Stimulated activated CD8-positive, alpha-beta memory T cell treated with anti-CD3 and anti-CD28 coated beads, Interleukin-7, amount 100 ng/mL, for 24 hours (primary cell): ENCODE results near the gene FCN1.

Experiments
- DNase-seq: peaks from one replicate; pipeline ENCODE4 v3.0.0-alpha.2; 2020; ENCODE audit warnings: low read depth

The FCN1 gene

DNA sequence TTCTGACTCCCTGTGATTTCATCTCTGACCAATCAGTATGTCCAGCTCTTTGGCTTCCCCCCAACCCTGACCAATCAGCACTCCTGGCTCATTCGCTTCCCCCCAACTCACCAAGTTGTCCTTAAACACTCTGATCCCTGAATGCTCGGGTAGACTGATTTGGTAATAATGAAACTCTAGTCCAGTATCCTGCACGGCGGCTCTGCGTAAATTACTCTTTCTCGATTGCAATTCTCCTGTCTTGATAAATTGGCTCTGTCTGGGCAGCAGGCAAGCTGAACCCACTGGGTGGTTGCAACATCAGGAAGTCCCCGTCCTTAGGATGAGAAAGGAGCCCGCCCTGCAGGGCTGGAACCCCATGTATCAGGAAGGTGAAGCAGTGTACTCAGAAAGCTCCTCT lies 26.7 kb downstream of the FCN1 start:
- no peak for DNase-seq

DNA sequence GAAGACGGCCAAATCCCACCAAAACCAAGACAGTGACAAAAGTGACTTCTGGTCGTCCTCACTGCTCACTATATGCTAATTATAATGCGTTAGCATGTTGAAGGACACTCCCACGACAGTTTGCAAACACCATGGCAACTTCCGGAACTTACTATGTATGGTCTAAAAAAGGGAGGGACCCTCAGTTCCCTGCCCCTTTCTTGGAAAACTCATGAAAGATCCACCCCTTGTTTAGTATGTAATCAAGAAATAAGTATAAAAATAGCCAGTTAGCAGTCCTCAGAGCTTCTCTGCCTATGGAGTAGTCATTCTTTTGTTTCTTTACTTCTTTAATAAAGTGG lies 27.6 kb downstream of the FCN1 start:
- DNase-seq: no peak

DNA sequence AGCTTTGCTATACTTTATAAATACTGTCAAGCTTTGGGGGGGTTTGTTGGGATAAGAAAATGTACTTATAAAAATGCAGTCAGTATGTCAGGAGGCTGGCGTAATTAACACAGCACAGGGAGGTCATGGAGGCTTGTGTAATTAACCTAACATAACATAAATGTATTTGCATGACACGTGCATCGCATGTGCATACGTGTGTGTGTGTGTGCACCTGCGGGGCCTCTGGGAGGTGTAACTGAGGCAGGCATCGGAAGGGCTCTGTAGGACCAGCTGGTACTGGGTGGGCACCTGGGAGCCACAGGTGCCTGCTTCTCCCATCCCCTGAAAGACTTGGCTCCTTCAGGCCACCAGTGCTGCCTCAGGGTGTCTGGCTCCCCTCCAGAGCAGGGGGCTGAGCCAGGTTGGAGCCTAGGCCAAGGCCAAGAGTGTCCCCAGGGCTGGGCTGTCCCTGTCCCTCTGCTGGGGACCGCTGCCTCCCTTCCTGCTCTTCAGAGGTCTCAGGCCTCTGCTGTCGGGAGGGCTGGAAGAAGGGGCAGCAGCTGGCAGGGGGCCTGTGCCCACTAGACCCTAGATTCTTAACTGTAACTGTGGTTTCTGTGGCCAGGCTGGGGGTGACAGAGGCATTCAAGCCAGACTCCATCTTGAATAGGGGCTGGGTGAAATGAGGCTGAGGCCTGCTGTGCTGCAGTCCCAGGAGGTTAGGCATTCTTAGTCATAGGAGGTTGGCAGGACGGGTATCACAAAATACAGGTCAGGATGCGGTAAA lies 28.1 kb downstream of the FCN1 start:
- DNase-seq: no peak

DNA sequence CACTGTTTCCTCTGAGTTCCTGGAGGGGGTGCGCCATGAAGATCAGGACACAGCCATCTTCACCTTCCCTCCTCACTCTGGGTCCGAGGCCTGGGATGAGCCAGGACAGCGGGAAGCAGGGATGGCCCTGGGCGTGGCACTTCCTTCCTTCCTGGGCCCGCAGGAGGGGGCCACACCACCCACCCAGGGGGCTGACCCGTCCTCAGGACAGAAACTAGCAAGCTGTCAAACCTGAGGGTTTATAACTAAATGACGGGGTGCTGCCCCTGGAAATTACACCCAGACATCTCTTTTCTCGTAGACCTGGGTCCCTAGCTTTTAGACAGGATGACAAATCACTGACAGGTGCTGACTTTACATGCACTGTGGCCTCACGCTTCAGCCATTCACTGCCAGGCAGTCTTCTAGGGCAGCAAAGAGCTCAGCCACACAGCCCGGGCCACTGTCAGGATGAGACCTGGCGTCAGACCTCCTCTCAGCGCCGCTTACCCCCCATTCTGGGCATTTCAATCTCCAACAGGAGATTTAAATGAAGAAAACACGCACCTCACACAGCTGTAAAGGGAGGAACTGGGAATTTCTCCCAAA lies 29.0 kb downstream of the FCN1 start:
- DNase-seq: no peak

DNA sequence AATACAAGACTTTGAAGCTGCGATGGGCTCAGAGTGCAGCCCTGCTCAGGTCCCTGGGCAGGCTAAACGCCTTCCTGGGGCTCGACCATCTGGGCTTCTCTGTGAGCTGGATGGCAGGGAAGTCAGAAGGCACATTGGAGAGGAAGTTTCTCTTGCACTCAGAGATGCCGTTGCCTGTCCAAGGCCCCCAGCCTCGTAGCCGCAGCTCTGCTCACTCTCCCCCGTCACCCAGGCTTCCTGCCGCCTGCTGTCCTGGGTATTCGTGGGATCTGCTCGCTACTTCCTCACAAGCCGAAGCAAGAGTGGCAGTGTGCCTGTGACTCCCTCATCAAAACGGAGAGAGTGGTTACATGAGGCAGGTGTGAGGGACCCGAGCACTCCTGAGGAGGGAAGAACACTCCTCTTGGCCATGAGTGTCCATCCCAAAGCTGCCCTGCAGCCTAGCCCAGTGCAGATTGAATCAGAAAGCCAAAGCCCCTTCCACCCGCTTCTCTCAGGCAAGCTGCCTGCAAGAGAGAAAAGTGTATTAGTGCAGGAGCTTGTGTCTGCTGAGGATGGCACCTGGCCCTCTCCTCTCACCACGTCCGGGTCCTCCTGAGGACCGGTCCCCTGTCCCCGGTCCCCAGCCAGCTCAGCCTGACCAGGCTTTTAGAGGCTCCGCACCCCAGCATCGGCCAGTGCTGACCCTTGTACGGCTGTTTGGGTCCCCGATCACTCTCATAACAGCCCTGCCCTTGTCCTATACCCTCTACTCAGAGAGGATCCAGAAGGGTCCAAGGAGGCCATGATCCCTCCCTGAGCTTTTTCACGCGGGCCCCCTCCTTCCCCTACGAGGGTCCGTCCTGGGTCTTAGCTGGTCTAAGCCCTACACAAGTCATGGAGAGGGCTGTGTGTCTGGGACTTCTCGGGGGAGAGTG lies 29.8 kb downstream of the FCN1 start:
- DNase-seq: no peak

DNA sequence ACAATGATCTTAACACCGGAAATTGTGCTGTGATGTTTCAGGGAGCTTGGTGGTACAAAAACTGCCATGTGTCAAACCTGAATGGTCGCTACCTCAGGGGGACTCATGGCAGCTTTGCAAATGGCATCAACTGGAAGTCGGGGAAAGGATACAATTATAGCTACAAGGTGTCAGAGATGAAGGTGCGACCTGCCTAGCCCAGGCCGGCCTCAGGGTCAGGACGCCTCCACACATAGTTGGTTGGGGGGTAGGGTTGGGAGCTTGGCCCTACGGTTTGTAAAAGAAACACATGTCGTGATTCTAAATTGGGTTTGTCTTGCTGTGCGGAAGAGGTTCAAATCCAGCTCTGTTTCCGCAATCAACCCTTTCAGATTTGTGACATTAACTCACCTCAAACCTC lies 30.5 kb downstream of the FCN1 start:
- DNase-seq: no peak

DNA sequence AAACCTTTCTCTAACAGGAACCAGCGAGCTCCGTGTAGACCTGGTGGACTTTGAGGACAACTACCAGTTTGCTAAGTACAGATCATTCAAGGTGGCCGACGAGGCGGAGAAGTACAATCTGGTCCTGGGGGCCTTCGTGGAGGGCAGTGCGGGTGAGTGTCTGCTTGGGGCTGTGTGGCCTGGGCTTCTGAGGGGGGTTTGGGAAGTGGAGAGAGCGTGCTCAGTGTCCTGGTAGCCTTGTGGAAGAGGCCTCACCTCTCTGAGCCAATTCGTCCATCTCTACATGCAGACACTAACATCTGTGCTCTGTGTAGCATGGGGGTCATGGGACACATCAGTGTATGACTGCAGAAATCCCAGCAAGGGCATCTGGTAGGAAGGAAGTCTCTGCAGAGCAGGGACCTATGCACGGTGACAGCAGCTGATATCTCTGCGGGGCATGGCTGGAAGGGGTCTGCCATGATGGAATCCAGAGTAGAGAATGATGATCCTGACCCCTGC lies 31.2 kb downstream of the FCN1 start:
- DNase-seq: no peak

DNA sequence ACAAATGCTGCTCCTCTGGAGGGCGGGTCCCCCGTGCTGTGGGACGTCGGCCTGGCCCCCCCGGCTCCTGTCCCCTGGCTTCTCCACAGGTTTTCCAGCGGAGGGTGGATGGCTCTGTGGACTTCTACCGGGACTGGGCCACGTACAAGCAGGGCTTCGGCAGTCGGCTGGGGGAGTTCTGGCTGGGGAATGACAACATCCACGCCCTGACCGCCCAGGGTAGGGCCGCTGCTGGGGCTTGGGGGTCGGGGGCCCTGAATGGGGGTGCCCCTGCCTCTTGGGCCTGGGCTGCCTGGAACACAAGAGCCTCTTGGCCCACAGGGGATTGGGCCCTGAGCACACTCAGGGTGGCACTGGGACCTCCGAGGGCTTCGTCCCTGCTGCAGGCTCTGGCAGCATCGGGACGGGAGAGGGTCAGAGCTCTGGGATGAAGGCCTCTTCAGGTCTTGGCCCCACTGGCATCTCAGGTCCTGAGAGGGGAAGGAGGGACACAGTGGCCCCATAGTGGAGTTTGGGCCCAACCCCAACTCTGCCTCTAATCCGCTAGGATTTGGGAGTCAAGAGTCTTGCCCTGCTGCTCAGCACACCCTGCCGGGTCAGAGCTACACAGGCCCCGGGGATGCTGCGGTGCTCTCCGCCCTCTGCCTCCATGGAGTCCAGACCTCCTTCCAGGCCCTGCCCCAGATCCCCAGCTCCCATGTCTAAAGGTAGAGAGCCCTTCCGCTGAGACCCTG lies 31.9 kb downstream of the FCN1 start:
- no peak for DNase-seq

DNA sequence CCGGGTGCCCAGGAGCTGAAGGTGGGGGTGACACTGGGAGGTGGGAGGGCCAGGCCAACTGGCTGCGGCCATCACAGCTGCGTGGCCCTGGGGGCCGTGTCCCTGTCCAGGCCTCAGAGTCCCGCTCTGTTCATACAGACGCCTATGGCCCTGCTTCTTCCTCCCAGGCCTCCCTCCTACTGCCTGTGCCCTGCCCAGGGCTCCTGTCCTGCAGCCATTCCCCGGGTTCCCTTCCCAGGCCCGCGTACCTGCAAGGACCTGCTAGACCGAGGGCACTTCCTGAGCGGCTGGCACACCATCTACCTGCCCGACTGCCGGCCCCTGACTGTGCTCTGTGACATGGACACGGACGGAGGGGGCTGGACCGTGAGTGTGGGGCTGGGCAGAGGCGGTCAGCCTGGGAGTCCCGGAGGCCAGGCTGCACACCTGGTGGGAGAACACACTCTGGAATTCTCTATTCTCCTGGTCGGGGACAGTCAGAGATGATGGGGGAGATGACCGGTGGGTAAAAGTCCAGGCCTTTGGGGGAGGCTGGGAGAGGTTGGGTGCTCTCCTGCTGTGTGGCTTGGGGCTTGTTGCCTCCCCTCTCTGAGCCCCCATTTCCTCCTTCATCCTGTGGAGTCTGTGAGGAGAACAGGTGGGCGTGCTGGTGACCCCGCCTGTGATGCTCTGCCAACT lies 32.6 kb downstream of the FCN1 start:
- no peak for DNase-seq

DNA sequence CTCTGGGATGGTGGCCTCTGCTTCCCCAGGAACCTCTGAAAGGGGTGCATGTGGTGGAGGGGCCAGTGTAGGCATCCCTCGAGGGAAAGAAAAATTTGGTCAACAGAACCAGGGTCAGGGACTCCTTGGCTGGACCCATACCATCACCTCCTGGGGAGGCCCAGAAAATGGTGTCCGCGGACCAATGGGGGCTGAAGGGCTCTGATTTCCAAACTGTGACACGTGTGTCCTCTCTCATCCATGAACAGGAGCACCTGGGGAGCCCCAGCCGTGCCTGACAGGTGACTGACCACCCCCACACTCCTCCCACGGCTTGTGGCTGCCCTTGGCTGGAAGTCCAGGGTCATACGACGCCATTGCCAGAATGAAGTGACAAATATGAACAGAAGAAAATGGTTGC lies 33.2 kb downstream of the FCN1 start:
- no peak for DNase-seq

DNA sequence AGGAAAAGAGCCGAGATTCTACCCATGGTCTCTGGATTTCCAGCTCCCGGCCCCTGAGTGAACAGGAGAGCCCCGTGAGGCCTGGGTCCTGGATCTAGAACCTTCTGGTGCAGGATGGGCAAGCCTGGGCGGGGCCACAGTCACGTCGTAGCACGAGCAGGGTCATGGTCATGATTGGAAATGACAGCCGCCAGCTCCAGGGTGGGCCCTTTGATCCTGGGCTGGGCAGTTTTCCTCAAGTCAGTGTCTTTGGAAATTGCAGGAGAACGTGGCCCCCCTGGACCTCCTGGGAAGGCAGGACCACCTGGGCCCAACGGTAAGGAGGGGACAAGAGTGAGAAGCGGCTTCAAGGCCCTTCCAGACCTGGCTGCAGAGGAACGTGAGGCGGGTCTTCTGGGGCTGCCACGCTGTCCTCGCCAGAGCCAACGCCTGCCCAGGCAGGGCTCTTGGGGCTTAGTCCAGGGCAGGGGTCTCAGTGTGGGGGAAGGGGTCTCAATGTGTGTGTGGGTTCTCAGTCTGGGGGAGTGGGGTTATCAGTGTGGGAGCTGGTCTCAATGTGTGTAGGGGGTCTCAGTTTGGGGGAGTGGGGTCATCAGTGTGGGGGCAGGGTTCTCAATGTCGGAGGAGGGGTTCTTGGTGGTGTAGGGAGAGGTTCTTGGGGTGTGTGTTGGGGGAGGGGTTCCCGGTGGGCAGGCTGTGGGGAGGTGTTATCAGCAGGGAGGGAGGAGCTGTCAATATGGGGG lies 34.5 kb downstream of the FCN1 start:
- DNase-seq: no peak

DNA sequence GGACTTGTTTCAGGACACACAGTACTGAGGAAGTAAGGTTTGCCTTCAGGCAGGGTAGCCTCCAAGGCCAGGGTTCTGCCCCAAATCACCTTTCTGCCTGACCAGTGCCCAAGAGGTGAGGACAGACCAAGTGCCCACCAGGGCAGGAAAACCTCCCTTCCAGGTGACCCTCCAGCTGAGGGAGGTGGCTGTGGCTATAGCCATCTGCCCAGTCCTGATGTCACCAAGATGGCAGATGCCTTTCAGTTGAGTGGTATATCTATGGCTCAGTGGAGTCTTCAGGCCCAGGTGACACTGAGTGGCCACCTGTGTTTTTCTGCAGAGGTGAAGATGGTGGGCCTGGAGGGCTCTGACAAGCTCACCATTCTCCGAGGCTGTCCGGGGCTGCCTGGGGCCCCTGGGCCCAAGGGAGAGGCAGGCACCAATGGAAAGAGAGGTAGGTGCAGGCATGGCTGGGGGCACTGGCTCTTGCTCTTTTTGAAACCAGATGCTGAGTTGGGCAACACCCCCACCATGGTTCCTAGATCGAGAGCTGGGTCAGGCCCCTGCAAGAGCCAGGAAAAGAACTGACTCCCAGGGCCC lies 35.4 kb downstream of the FCN1 start:
- no peak for DNase-seq

DNA sequence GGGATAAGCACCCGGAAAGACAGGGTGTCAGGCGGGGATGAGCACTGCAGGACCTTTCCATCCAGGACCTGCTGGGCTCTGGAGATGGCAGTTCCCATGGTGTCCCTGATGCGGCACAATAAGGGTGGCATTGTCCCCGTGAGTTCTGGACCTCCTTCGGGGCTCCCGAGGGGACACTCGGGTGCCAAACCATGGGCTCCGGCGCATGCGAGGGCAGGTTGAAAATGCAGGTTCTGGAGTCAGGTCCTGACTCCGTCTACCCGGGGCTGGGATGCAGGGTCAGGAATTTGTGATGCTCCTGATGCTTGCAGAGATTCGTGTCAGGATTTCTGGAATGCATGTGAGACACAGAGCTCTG lies 36.4 kb downstream of the FCN1 start:
- no peak for DNase-seq

DNA sequence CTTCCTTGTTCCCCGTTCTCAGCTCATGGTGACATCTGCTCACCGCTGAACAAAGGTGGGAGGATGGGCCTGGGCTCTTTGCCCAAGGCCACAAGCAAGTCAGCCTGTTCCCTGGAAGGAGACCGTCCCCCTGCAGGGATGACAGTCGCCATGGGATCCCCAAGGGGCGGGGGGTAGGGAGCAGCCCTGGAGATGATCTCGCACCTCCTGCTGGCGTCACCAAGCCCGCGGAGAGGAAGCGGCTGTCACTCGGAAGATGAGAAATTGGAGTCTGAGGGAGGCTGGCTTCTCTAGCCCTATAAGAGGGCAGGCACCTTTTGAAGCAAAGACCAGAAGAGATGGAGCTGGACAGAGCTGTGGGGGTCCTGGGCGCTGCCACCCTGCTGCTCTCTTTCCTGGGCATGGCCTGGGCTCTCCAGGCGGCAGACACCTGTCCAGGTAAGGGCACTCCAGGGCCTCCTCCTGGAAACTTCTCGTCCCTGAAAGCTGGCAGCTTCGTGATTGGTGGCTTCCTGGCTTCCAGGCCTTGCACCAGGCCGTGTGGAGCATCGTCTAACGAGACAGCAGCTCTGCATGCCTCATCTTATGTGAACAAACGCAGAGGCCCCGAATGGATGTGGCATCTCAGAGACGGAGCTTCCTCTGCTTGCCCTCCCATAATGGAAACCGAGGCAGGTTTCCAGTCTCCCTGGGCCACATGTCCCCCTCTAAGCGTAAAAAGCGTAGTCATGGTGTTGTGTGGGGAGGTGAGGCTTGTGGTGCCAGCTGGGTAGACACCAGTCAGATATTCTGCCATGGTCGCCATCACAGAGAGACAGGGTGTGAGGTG lies 37.0 kb downstream of the FCN1 start, which contains the start of gene FCN2:
Gene FCN2 (plus strand): TSS at position 327 of the 829 bp plus-strand sequence. CDS start 12 bp downstream, at position 339.
- no peak for DNase-seq

DNA sequence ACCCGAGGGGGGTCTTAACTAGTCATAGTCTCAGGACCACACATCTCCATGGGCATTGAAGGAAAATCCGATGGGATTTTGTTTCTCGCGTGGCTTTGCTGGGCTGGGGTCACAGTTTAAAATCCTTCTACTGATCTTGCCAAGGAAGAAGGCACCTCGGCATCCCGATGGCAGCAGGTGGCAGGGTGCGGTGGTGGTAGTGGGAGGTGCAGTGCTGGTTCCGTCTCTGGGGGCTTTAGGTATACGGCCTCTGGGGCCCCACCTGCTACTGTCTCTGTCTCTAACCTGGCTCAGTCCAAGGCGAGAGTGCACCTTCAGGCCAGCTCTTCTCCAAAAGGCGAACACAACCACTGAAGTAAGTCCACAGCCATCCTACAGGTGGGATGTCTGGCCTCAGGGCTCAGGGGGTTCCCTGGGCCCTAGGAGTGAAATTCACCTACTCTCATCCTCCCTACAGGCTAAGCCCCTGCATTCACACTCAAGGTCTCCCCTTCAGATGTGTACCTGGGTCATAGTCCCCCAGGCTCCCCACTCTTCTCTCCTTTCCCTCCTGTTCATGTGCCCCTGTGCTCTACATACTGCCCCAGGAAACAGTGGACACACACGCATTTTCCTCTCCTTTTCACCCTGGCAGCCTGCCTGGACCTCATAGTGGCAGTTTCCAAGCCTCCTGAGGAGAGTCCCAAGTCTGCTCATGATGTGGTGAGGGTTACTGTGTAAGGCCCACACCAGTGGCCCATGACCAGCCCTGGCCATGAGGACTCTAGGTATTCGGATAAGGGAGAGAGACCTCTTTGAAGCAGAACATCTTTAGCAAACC lies 37.8 kb downstream of the FCN1 start:
- no peak for DNase-seq

DNA sequence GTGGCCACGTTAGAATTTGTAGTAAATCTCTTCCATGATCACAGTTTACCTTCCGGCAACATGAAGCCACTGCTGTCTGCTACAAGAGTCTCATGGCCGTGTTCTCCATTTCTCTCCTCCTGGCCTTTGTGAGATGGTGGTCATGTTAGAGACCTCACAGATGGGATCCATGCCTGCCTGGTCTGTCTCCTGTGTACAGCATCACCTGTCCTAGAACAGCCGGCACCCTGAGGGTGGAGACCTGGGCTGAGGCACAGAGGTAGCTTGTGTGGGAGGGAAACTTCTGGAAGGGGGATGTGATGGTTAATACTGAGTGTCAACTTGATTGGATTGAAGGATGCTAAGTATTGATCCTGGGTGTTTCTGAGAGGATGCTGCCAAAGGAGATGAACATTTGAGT lies 40.2 kb downstream of the FCN1 start:
- DNase-seq: no peak

DNA sequence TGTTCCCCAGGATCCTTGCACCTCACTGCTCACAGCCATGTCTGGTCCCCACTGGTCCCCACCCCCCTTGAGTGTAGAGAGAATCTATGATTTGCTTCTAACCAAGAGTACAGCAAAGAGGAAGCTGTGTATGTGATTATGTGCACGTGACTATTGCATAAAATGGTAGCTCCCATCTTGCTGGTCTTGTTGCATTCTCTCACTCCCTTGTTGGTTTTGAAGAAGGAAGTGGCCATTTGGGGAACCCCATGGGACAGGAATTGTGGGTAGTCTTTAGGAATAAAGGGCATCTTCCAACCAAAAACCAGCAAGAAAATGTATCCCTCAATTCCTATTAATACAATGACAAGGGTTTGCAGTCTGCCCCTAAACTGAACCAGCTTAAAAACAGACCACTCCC lies 42.3 kb downstream of the FCN1 start:
- DNase-seq: no peak

DNA sequence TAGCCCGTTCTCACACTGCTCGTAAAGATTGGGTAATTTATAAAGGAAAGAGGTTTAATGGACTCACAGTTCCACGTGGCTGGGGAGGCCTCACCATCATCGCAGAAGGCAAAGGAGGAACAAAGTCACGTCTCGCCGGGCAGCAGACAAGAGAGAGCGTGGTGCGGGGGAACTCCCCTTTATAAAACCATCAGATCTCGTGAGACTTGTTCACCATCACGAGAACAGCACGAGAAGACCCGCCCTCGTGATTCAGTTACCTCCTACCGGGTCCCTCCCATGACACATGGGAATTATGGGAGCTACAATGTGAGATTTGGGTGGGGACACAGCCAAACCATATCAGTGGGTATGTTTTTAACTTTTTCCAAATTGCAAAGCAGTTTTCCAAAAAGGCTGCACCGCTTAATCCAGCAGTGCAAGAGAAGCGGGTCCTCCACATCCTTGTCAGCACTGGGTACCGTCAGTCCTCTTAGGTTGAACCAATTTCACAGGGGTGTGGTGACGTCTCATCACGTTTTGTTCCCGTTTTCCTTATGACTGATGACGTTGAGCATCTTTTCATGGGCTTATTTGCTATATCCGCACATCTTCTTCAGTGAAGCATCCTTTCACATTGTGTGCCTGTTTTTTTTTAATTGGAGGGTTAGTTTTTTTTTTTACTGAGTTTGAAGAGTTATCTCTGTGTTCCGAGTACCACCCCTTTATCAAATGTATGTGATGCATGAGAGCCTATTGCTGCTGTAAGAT lies 45.1 kb downstream of the FCN1 start:
- DNase-seq: no peak
